ENCODE data around the gene SAMD13. TPM values are rescaled to one million over a fixed set of nuclear protein-coding genes. Genes with fewer than 3 reads are reported as not detected.

Gene SAMD13
- total and polyA plus RNA-seq, 2 of the 4 experiments (the other 2 are of a cell fraction) = 0.27 to 0.36 TPM

- H2BK120ac ChIP-seq (ENCODE audit: low read depth, low read length) = no peak overlapping the region
- H4K5ac ChIP-seq (ENCODE audit: low read depth, low read length) = no peak overlapping the region
- H3K23ac ChIP-seq (ENCODE audit: low read depth, low read length) = no peak overlapping the region
- no peaks in the 10 kb centered on the region for H4K20me1 ChIP-seq (ENCODE audit: insufficient read depth, low read length)
- no peaks in the 10 kb centered on the region for H3K36me3 ChIP-seq (ENCODE audit: control insufficient read depth, insufficient read depth, low read length)
- intact Hi-C loops (cut with micrococcal nuclease) (no loop called here), dilution Hi-C loops (cut with HindIII; ENCODE audit: low sequenced_read_pairs, unreplicated experiment) (no loop called here), in situ Hi-C loops (cut with MboI; ENCODE audit: low sequenced_read_pairs) (no loop called here)
- no peak overlapping the region for H4K8ac ChIP-seq (ENCODE audit: low read depth in 2 of 2, low read length in 2 of 2)
- no peak overlapping the region for H3K4me2 ChIP-seq (ENCODE audit: low read depth, low read length)
- H4K91ac ChIP-seq (ENCODE audit: insufficient read depth, low read depth, low read length) = no peak overlapping the region
- ATAC-seq (ENCODE audit: low read depth) (no peak), DNase-seq (no peak)
- H3K9me1 ChIP-seq (ENCODE audit: insufficient read depth, low read length) = no peaks in the 10 kb centered on the region
- no peaks in the 10 kb centered on the region for H3K79me1 ChIP-seq (ENCODE audit: low read depth in 1 of 2, low read length in 2 of 2)
- H3K18ac ChIP-seq (ENCODE audit: low read depth, low read length) = no peak overlapping the region
- H3K4ac ChIP-seq (ENCODE audit: low read depth, low read length) = no peak overlapping the region
- H3K4me3 ChIP-seq (ENCODE audit: insufficient read depth, low read depth, low read length) = no peak overlapping the region
- H3K27ac ChIP-seq (ENCODE audit: insufficient read depth, low read length) = no peak overlapping the region
- H3K56ac ChIP-seq (ENCODE audit: extremely low read depth, insufficient read depth, low read length) = no peak overlapping the region
- H2BK5ac ChIP-seq (ENCODE audit: low read depth, low read length, poor library complexity, severe bottlenecking) = no peak overlapping the region
- H3K14ac ChIP-seq (replicated peaks; ENCODE audit: low read depth, low read length) = no peak overlapping the region
- ChIA-PET CTCF (no interaction called here), POLR2A (ENCODE audit: unreplicated experiment) (no interaction called here)
- no peak overlapping the region for H2BK15ac ChIP-seq (ENCODE audit: low read depth, low read length)
- BruUV-seq (replicated peaks) = no TSS peak
- H2AK5ac ChIP-seq (ENCODE audit: low read depth, low read length) = no peak overlapping the region
- H3K9ac ChIP-seq (ENCODE audit: low read depth, low read length) = no peak overlapping the region
- WGBS, 2 experiments (ENCODE audit: extremely low coverage in 2 of 2, insufficient read length in 1 of 2) = 100% methylated on average over 1 of the region's 1 CpG; no CpG with 5 or more reads in 1 of the 2 experiments
- no peaks in the 10 kb centered on the region for H3K9me3 ChIP-seq (ENCODE audit: control insufficient read depth, insufficient read depth, low read length)
- no peaks in the 10 kb centered on the region for H3K4me1 ChIP-seq (ENCODE audit: control insufficient read depth, insufficient read depth, low read length)
- no peak for TF ChIP-seq RAD21 (IDR thresholded peaks at IDR 0.05; ENCODE audit: low read length)
- no peak for TF ChIP-seq RCOR1 (IDR thresholded peaks at IDR 0.05; ENCODE audit: insufficient replicate concordance, low read length)
- no peak for TF ChIP-seq ELK1 (IDR thresholded peaks at IDR 0.05; ENCODE audit: borderline replicate concordance, low read depth, low read length)
- no peak for TF ChIP-seq MAZ (IDR thresholded peaks at IDR 0.05; ENCODE audit: borderline replicate concordance, low read depth, low read length)
- no peak for TF ChIP-seq MXI1 (IDR thresholded peaks at IDR 0.05; ENCODE audit: borderline replicate concordance, low read depth, low read length)
- TF ChIP-seq FOS (IDR thresholded peaks at IDR 0.05; ENCODE audit: low read depth, low read length) = no peak
- no peak for TF ChIP-seq NFE2L2 (IDR thresholded peaks at IDR 0.05; ENCODE audit: low read depth, low read length)
- TF ChIP-seq CEBPB (IDR thresholded peaks at IDR 0.05; ENCODE audit: low read depth, low read length) = no peak
- no peak for TF ChIP-seq POLR2A (IDR thresholded peaks at IDR 0.05; ENCODE audit: low read depth, low read length)
- no peak for TF ChIP-seq USF2 (IDR thresholded peaks at IDR 0.05; ENCODE audit: low read depth, low read length)
- TF ChIP-seq MAFK (IDR thresholded peaks at IDR 0.05; ENCODE audit: low read depth, low read length) = no peak
- no peak for TF ChIP-seq RFX5 (IDR thresholded peaks at IDR 0.05; ENCODE audit: low read depth, low read length)
- TF ChIP-seq CTCF (conservative IDR thresholded peaks at IDR 0.05; ENCODE audit: low read depth, low read length) = no peak
- no peak for TF ChIP-seq SMC3 (IDR thresholded peaks at IDR 0.05; ENCODE audit: low read depth, low read length)
- no peak for TF ChIP-seq BHLHE40 (IDR thresholded peaks at IDR 0.05; ENCODE audit: low read depth, low read length)
- no peak for TF ChIP-seq CHD1 (IDR thresholded peaks at IDR 0.05; ENCODE audit: low read depth, low read length)
- H2AK9ac ChIP-seq (replicated peaks; ENCODE audit: low read depth, low read length, poor library complexity) = no peak overlapping the region
- no peaks in the 10 kb centered on the region for H3K27me3 ChIP-seq (ENCODE audit: control insufficient read depth, insufficient read depth, low read length)
- H2AFZ ChIP-seq (replicated peaks; ENCODE audit: low read length, poor library complexity) = no peak overlapping the region
- no peak overlapping the region for H2BK20ac ChIP-seq (ENCODE audit: low read depth, low read length)
These were observed 83.8 kb downstream of the SAMD13 start for GRCh38 chr1:84385347-84385746.
